OCI-M1 (cell line): ENCODE results near the gene PANK4.
A peak's percentile ranks its signal among the peaks of the same experiment; 100 is the strongest.

ENCODE experiments used
- DNase-seq: peaks from one replicate; lab custom pipeline; 2025; lab: John Stamatoyannopoulos, UW

PANK4 gene

GRCh38 chr1:2497891-2498290 lies 28.5 kb downstream of the PANK4 start:
- DNase-seq = no peak

- DNase-seq = no peak
These were observed 29.6 kb downstream of the PANK4 start for GRCh38 chr1:2496746-2497145.

- no peak for DNase-seq
These were observed 30.2 kb downstream of the PANK4 start for GRCh38 chr1:2496087-2496622.

GRCh38 chr1:2495546-2495945 lies 30.9 kb downstream of the PANK4 start:
- DNase-seq = no peak

- no peak for DNase-seq
These were observed 31.4 kb downstream of the PANK4 start for GRCh38 chr1:2495026-2495425.

GRCh38 chr1:2494323-2494693 lies 32.1 kb downstream of the PANK4 start:
- DNase-seq = no peak

- DNase-seq = no peak
These were observed 32.6 kb downstream of the PANK4 start for GRCh38 chr1:2493691-2494322.

- DNase-seq = no peak
These were observed 33.2 kb downstream of the PANK4 start for GRCh38 chr1:2493218-2493617.

- no peak for DNase-seq
These were observed 34.3 kb downstream of the PANK4 start for GRCh38 chr1:2492091-2492490.

GRCh38 chr1:2489615-2490014 lies 36.8 kb downstream of the PANK4 start:
- no peak for DNase-seq

- DNase-seq = no peak
These were observed 37.7 kb downstream of the PANK4 start for GRCh38 chr1:2488688-2489087.

- no peak for DNase-seq
These were observed 39.8 kb downstream of the PANK4 start for GRCh38 chr1:2486558-2486957.

- no peak for DNase-seq
These were observed 40.4 kb downstream of the PANK4 start for GRCh38 chr1:2486041-2486440.

GRCh38 chr1:2483970-2484369 lies 42.4 kb downstream of the PANK4 start:
- DNase-seq = no peak

- DNase-seq = no peak
These were observed 43.4 kb downstream of the PANK4 start for GRCh38 chr1:2483026-2483425.

- DNase-seq = no peak
These were observed 43.8 kb downstream of the PANK4 start for GRCh38 chr1:2482588-2482987.

- peak; percentile 6 for DNase-seq
These were observed 44.5 kb downstream of the PANK4 start for GRCh38 chr1:2481885-2482284.

GRCh38 chr1:2480986-2481364 lies 45.4 kb downstream of the PANK4 start:
- DNase-seq = no peak

GRCh38 chr1:2480236-2480985 lies 46.0 kb downstream of the PANK4 start:
- no peak for DNase-seq

- DNase-seq = no peak
These were observed 46.8 kb downstream of the PANK4 start for GRCh38 chr1:2479618-2480017.

- DNase-seq = no peak
These were observed 47.2 kb downstream of the PANK4 start for GRCh38 chr1:2479186-2479585.

GRCh38 chr1:2477791-2478499 lies 48.5 kb downstream of the PANK4 start:
- no peak for DNase-seq

GRCh38 chr1:2477309-2477708 lies 49.1 kb downstream of the PANK4 start:
- DNase-seq = no peak
